Adrenal gland (tissue), 12 donors: ENCODE data around the gene ZCCHC14. TPM values are rescaled to one million over a fixed set of nuclear protein-coding genes. Genes with fewer than 3 reads are reported as not detected.

Experiments
- DNase-seq, 7 donors: peaks; one replicate each; pipeline ENCODE4 v3.0.0-alpha.2; 2019 to 2020
- H3K27ac ChIP-seq, 5 donors: fragments of 200-600 bp; sonication (generic) in 4 of 5; 1 replicate in 3 of 5; 2 replicates in 2 of 5; pipeline versions ENCODE4 v1.5.1 to v1.8.0; 2016 to 2020; ENCODE audit warnings: mild to moderate bottlenecking in 1 of 5
- H3K27me3 ChIP-seq: fragments of 200-600 bp; 2 replicates; pipeline ENCODE4 v1.8.0; 2021
- H3K36me3 ChIP-seq, 2 donors: fragments of 200-600 bp; replicated peaks in 1 of 2; 1 replicate in 1 of 2; 2 replicates in 1 of 2; pipeline versions ENCODE4 v1.5.1 to v1.8.0; 2018 to 2022
- H3K4me1 ChIP-seq, 2 donors: fragments of 200-600 bp; replicated peaks in 1 of 2; 1 replicate in 1 of 2; 2 replicates in 1 of 2; pipeline versions ENCODE4 v1.5.1 to v1.8.0; 2018 to 2021
- H3K4me3 ChIP-seq, 4 donors: fragments of 200-600 bp; sonication (generic) in 3 of 4; one replicate each; pipeline ENCODE4 v1.5.1; 2016 to 2018
- H3K9me3 ChIP-seq, 3 donors: fragments of 200-600 bp; sonication (generic) in 1 of 3; replicated peaks in 1 of 3; 1 replicate in 2 of 3; 2 replicates in 1 of 3; pipeline versions ENCODE4 v1.5.1 to v1.8.0; 2016 to 2021
- POLR2A ChIP-seq, 2 donors: fragments of 450-650 bp; IDR thresholded peaks; one replicate each; pipeline ENCODE4 v1.6.1; 2017; ENCODE audit warnings: antibody characterized with exemption in 2 of 2, mild to moderate bottlenecking in 2 of 2, moderate library complexity in 1 of 2
- WGBS, 4 donors: extraction: QIAGEN DNeasy Blood & Tissue Kit in 2 of 4; methylation state at CpG; one replicate each; pipeline versions ENCODE4 v1.1.5 to v1.1.7; 2013 to 2017; 5-methylcytosine and 5-hydroxymethylcytosine counted together
- intact Hi-C, 2 donors: fragments of 100-400 bp; cut with DNase I; formaldehyde crosslinking; loops; one replicate each; pipeline versions ENCODE4 v1.14.1 to v1.15.0; 2022 to 2023
- polyA plus RNA-seq, 3 donors: library from polyadenylated mRNA; stranded (reverse); fragments of 200-250 nt in 2 of 3; fragments of 350-450 nt in 1 of 3; fragmentation: Illumina TruSeq in 1 of 3; extraction: RNeasy Lipid Tissue Mini Kit (QIAGEN cat#74804) in 1 of 3; gene quantifications; one replicate each; pipeline ENCODE4 v1.2.3, GENCODE V29; 2013 to 2014
- total RNA-seq, 9 donors: library from RNA; depleted of rRNA in 4 of 9; stranded (reverse); fragments of >200 nt in 4 of 9; fragments of 120-200 nt in 1 of 9; fragmentation: NEBNext Ultra II Directional in 1 of 9; extraction: Animal tissue kit (Norgen Biotek cat#: 25700) in 1 of 9; gene quantifications; one replicate each; pipeline versions ENCODE4 v1.1.0 to v1.2.4, GENCODE V29; 2013 to 2023
- TF ChIP-seq, protein P1 (sequence below), 6 experiments: fragments of 450-650 bp in 4 of 6; fragments of 200-600 bp in 2 of 6; sonication (generic) in 1 of 6; IDR thresholded peaks; 1 replicate in 5 of 6; 2 replicates in 1 of 6; pipeline versions ENCODE4 v1.5.1 to v1.8.0; 2016 to 2021; ENCODE audit warnings: antibody characterized with exemption in 6 of 6, mild to moderate bottlenecking in 2 of 6, moderate library complexity in 1 of 6
- donor health status: healthy with polysubstance abuse.
- donor health status: Bipolar disorder and iron deficiency.
- donor health status: DM: yes; HTN: yes; CAD: no.
- donor health status: DM: no; HTN: no; CAD: no.
- donor health status: DM: no; HTN: no; CAD: no.
- donor health status: DM: yes; HTN: yes; CAD: no.

The ZCCHC14 gene
- total and polyA plus RNA-seq, 12 donors: 10.6 to 49.8 (median 28.7) TPM

DNA sequence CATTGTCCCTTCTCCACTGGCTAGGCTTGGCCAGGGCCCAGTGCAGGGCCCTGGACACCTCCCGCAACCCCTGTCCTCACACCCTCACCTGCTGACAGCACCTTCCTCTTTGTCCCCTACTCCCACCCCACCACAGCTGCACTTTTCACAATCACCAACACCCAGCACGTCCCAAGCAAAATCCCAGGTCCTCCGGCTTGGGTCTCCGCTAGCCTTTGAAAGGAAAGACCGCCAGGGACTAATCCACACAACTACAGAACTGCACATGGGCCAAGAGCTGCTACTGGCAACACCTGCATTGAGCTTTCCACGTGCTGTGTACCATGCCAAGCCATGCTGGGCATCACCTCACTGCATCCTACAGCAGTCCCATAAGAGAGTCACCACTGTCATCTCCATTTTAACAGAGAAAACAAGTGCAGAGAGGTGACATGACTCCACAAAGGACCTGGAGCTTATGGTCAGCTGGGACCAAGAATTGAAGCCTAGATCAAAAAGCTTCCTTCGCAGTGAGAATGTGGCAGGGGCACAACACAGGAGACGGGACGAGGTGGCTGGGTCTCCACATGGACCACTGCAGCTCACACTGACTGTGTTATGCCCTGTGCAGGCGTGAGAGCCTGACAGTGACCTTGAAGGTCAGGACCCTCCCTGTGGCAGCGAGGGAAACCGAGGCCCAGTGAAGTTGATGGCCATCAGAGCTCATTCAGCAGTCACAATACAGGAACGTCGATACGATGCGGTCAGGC is 131.8 kb downstream of the ZCCHC14 start:
- Histone ChIP-seq H3K27me3 (no peaks in the 10 kb centered on the region), H3K9me3 (no peaks in the 10 kb centered on the region), H3K4me1 (peaks cover 13 to 32% of the 10 kb centered on the region in 2 donors), H3K27ac (no peak overlapping the region), H3K36me3 (peaks cover 0 to 43% of the 10 kb centered on the region in 2 donors), H3K4me3 (no peak overlapping the region)
- no peak for TF ChIP-seq POLR2A (IDR thresholded peaks at IDR 0.05)
- TF ChIP-seq, protein P1, sequence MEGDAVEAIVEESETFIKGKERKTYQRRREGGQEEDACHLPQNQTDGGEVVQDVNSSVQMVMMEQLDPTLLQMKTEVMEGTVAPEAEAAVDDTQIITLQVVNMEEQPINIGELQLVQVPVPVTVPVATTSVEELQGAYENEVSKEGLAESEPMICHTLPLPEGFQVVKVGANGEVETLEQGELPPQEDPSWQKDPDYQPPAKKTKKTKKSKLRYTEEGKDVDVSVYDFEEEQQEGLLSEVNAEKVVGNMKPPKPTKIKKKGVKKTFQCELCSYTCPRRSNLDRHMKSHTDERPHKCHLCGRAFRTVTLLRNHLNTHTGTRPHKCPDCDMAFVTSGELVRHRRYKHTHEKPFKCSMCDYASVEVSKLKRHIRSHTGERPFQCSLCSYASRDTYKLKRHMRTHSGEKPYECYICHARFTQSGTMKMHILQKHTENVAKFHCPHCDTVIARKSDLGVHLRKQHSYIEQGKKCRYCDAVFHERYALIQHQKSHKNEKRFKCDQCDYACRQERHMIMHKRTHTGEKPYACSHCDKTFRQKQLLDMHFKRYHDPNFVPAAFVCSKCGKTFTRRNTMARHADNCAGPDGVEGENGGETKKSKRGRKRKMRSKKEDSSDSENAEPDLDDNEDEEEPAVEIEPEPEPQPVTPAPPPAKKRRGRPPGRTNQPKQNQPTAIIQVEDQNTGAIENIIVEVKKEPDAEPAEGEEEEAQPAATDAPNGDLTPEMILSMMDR (IDR thresholded peaks at IDR 0.05): no peak
- intact Hi-C loops: no loop called here
- whole genome bisulfite sequencing, 4 donors: 96 to 100% (median 97%) methylated on average over 11 to 16 of the region's 16 CpGs
- no peak for DNase-seq

DNA sequence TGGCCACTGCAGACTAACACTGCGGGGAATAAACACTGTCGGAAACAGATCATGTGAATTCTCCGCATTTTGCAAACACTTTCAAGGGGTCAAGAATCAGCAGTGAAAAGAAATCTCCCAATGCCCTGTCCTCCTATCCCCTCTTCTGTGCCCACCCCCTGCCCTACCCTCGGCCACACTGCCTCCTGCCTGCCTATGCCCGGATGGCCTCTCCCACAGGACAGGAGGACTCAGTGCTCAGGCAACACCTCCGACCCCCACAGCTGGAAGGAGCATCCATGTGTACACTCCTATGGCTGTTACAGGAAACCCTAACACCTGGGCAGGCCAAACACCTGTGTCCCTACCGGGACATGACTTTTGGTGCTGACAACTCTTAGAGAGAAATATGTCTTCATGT is 133.7 kb downstream of the ZCCHC14 start:
- 91 to 96% (median 93%) methylated on average over 6 to 7 of the region's 7 CpGs for WGBS, 4 donors
- DNase-seq: no peak
- TF ChIP-seq, protein P1 (IDR thresholded peaks at IDR 0.05): no peak
- TF ChIP-seq POLR2A (IDR thresholded peaks at IDR 0.05): no peak
- H3K27me3 ChIP-seq: no peaks in the 10 kb centered on the region
- no peaks in the 10 kb centered on the region for H3K9me3 ChIP-seq
- H3K27ac ChIP-seq: no peak overlapping the region
- H3K4me1 ChIP-seq: peaks cover 7 to 15% of the 10 kb centered on the region in 2 donors
- intact Hi-C loops: no loop called here
- peaks cover 0 to 43% of the 10 kb centered on the region in 2 donors for H3K36me3 ChIP-seq
- H3K4me3 ChIP-seq: no peak overlapping the region

DNA sequence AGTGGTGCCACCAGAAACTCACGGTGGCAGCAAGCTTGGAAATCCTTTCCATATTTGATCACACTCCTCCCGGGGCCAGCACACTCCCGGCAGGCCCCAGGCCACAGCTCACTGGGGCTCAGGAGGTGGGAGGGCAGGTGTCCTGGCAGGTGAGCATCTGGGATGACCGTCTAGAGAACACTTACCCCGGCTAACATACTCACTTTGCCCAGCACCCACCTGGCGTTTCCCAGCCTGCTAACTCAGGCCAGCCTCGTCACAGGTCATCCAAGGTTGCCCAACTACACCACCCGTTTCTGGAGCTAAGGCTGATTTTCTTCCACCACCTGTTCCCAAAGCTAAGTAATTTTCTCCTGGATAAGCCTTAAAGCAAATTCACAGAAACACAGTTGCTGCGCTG is 134.1 kb downstream of the ZCCHC14 start:
- H3K27ac ChIP-seq: no peak overlapping the region
- peaks cover 0 to 43% of the 10 kb centered on the region in 2 donors for H3K36me3 ChIP-seq
- H3K4me1 ChIP-seq: peaks cover 5 to 11% of the 10 kb centered on the region in 2 donors
- H3K4me3 ChIP-seq: no peak overlapping the region
- intact Hi-C loops: no loop called here
- no peaks in the 10 kb centered on the region for H3K27me3 ChIP-seq
- DNase-seq: no peak
- no peaks in the 10 kb centered on the region for H3K9me3 ChIP-seq
- no peak for TF ChIP-seq POLR2A (IDR thresholded peaks at IDR 0.05)
- TF ChIP-seq, protein P1 (IDR thresholded peaks at IDR 0.05): no peak
- 68 to 80% (median 74%) methylated on average over 9 of the region's 9 CpGs for WGBS, 4 donors

DNA sequence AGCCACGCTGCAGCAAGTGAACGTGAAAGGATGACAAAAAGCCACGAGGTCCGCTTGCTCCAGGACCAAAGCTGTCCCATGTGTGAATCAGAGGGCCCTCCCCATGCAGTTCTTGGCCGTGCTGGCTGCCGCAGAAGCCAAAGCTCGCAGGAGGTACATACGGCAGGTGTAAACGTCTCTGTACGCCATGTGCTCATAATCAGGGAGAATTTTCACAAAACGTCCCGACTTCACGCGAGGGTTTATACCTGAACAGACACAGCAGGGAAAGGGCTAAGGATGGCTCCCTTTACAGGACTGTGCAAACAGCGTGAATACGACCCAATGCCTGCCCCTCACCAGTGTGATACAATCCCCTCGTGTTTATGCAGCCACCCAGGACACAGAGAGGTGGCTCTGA is 134.6 kb downstream of the ZCCHC14 start:
- no peaks in the 10 kb centered on the region for H3K27me3 ChIP-seq
- intact Hi-C loops: no loop called here
- H3K4me1 ChIP-seq: peaks cover 1 to 7% of the 10 kb centered on the region in 2 donors
- DNase-seq: no peak
- TF ChIP-seq, protein P1 (IDR thresholded peaks at IDR 0.05): no peak
- no peak for TF ChIP-seq POLR2A (IDR thresholded peaks at IDR 0.05)
- no peaks in the 10 kb centered on the region for H3K9me3 ChIP-seq
- WGBS, 4 donors: 90 to 93% (median 92%) methylated on average over 17 of the region's 17 CpGs
- no peak overlapping the region for H3K4me3 ChIP-seq
- peaks cover 0 to 43% of the 10 kb centered on the region in 2 donors for H3K36me3 ChIP-seq
- no peak overlapping the region for H3K27ac ChIP-seq
